Liver (tissue), 9 donors: ENCODE measurements around the gene EML1. TPM values are rescaled to one million over a fixed set of nuclear protein-coding genes. Genes with fewer than 3 reads are reported as not detected.

Experiments used
- DNase-seq: peaks from one replicate; pipeline ENCODE4 v3.0.0-alpha.2; 2017; ENCODE audit warnings: low spot score
- H3K27ac ChIP-seq, 2 donors: one replicate each; pipeline ENCODE4 v1.7.0; 2013; ENCODE audit warnings: inconsistent platforms in 2 of 2, low read length in 2 of 2, control low read depth in 1 of 2, low read depth in 1 of 2, mild to moderate bottlenecking in 1 of 2
- H3K27me3 ChIP-seq, 4 donors: one replicate each; pipeline versions ENCODE4 v1.6.1 to v1.7.0; 2013; ENCODE audit warnings: low read length in 3 of 4, inconsistent platforms in 1 of 4, mild to moderate bottlenecking in 1 of 4, moderate library complexity in 1 of 4; ENCODE audit not compliant: control insufficient read depth in 4 of 4, insufficient read depth in 4 of 4
- H3K36me3 ChIP-seq, 4 donors: one replicate each; pipeline versions ENCODE4 v1.6.1 to v1.7.0; 2013; ENCODE audit warnings: low read length in 3 of 4, mild to moderate bottlenecking in 3 of 4, low read depth in 1 of 4, moderate library complexity in 1 of 4; ENCODE audit not compliant: control insufficient read depth in 4 of 4, insufficient read depth in 3 of 4
- H3K4me1 ChIP-seq, 4 donors: one replicate each; pipeline versions ENCODE4 v1.6.1 to v1.7.0; 2013; ENCODE audit warnings: low read length in 3 of 4, mild to moderate bottlenecking in 3 of 4, moderate library complexity in 1 of 4; ENCODE audit not compliant: control insufficient read depth in 4 of 4, insufficient read depth in 4 of 4
- H3K4me3 ChIP-seq, 3 donors: one replicate each; pipeline versions ENCODE4 v1.6.1 to v1.7.0; 2013; ENCODE audit warnings: low read length in 3 of 3, control low read depth in 1 of 3, low read depth in 1 of 3, mild to moderate bottlenecking in 1 of 3
- H3K9ac ChIP-seq, 2 donors: one replicate each; pipeline ENCODE4 v1.7.0; 2013; ENCODE audit warnings: low read length in 2 of 2, mild to moderate bottlenecking in 2 of 2, moderate library complexity in 2 of 2, control low read depth in 1 of 2, low read depth in 1 of 2
- H3K9me3 ChIP-seq, 4 donors: one replicate each; pipeline versions ENCODE4 v1.6.1 to v1.7.0; 2013; ENCODE audit warnings: low read length in 3 of 4; ENCODE audit not compliant: control insufficient read depth in 4 of 4
- ATF3 ChIP-seq: IDR thresholded peaks from 2 replicates; pipeline ENCODE4 v1.6.1; 2016; ENCODE audit warnings: antibody characterized with exemption
- CTCF ChIP-seq: fragments of 150-350 bp; IDR thresholded peaks from 2 replicates; pipeline ENCODE4 v1.5.1; 2017; ENCODE audit warnings: improper control_type of control experiment, low read depth, low read length; ENCODE audit not compliant: missing input control
- EGR1 ChIP-seq, 2 donors: IDR thresholded peaks; 2 replicates each; pipeline ENCODE4 v1.6.1; 2016 to 2018; ENCODE audit warnings: antibody characterized with exemption in 2 of 2, low read depth in 2 of 2
- HNF4A ChIP-seq, 2 donors: conservative IDR thresholded peaks; 2 replicates each; pipeline ENCODE4 v1.6.1; 2016; ENCODE audit warnings: antibody characterized with exemption in 2 of 2, mild to moderate bottlenecking in 2 of 2
- JUND ChIP-seq, 2 donors: IDR thresholded peaks; 2 replicates each; pipeline ENCODE4 v1.6.1; 2016; ENCODE audit warnings: antibody characterized with exemption in 2 of 2
- MAX ChIP-seq: IDR thresholded peaks from 2 replicates; pipeline ENCODE4 v1.6.1; 2016; ENCODE audit warnings: antibody characterized with exemption
- NR2F2 ChIP-seq: IDR thresholded peaks from 2 replicates; pipeline ENCODE4 v1.6.1; 2016; ENCODE audit warnings: antibody characterized with exemption
- RAD21 ChIP-seq, 2 donors: IDR thresholded peaks; 2 replicates each; pipeline ENCODE4 v1.6.1; 2016; ENCODE audit warnings: antibody characterized with exemption in 2 of 2, mild to moderate bottlenecking in 2 of 2
- RXRA ChIP-seq, 2 donors: IDR thresholded peaks; 2 replicates each; pipeline ENCODE4 v1.6.1; 2017 to 2018; ENCODE audit warnings: antibody characterized with exemption in 2 of 2, mild to moderate bottlenecking in 1 of 2
- SP1 ChIP-seq: IDR thresholded peaks from 2 replicates; pipeline ENCODE4 v1.6.1; 2018; ENCODE audit warnings: antibody characterized with exemption, mild to moderate bottlenecking
- TAF1 ChIP-seq: conservative IDR thresholded peaks from 2 replicates; pipeline ENCODE4 v1.6.1; 2016; ENCODE audit warnings: antibody characterized with exemption, mild to moderate bottlenecking
- YY1 ChIP-seq: IDR thresholded peaks from 2 replicates; pipeline ENCODE4 v1.6.1; 2016; ENCODE audit warnings: antibody characterized with exemption, mild to moderate bottlenecking
- ZBTB33 ChIP-seq: IDR thresholded peaks from 2 replicates; pipeline ENCODE4 v1.6.1; 2016; ENCODE audit warnings: antibody characterized with exemption
- WGBS: extraction: QIAGEN DNeasy Blood & Tissue Kit; methylation state at CpG from one replicate; pipeline ENCODE4 v1.1.7; 2013; 5-methylcytosine and 5-hydroxymethylcytosine counted together
- polyA plus RNA-seq, 2 donors: library from polyadenylated mRNA; stranded (reverse) in 1 of 2; unstranded in 1 of 2; fragments of 200-250 nt in 1 of 2; fragments of >200 nt in 1 of 2; fragmentation: Nextera tagmentation in 1 of 2; extraction: Ambion mirVana in 1 of 2; gene quantifications; one replicate each; pipeline versions ENCODE4 v1.2.1 to v1.2.3, GENCODE V29; 2013 to 2015
- total RNA-seq, 2 donors: library from RNA; depleted of rRNA; stranded (reverse); fragments of >200 nt; gene quantifications; one replicate each; pipeline ENCODE4 v1.2.3, GENCODE V29; 2014
- donor health status: healthy.
- donor health status: healthy.
- donor health status: healthy.
- donor health status: healthy.
- donor health status: healthy.

Gene EML1
- total and polyA plus RNA-seq, 4 donors = 2.7 to 14.6 (median 4.6) TPM

- H3K4me3 ChIP-seq = no peak overlapping the region
- H3K9me3 ChIP-seq = no peaks in the 10 kb centered on the region
- H3K36me3 ChIP-seq = no peaks in the 10 kb centered on the region
- no peaks in the 10 kb centered on the region for H3K27me3 ChIP-seq
- 90% methylated on average over 13 of the region's 13 CpGs for WGBS
- TF ChIP-seq ATF3 = no peak
- H3K27ac ChIP-seq = no peak overlapping the region
- H3K9ac ChIP-seq = no peak overlapping the region
- H3K4me1 ChIP-seq = no peaks in the 10 kb centered on the region
- DNase-seq = no peak
Measured at GRCh38 chr14:99880651-99881420, 87.6 kb downstream of the EML1 start.

GRCh38 chr14:99883866-99884650 lies 90.8 kb downstream of the EML1 start:
- H3K4me1 ChIP-seq = no peaks in the 10 kb centered on the region
- TF ChIP-seq NR2F2 (no peak), SP1 (no peak), ATF3 (no peak), RXRA (IDR thresholded peaks at IDR 0.05) (no peak), CTCF (no peak), TAF1 (no peak), ZBTB33 (no peak), YY1 (no peak), JUND (IDR thresholded peaks at IDR 0.05) (no peak), RAD21 (IDR thresholded peaks at IDR 0.05) (no peak), MAX (no peak), HNF4A (conservative IDR thresholded peaks at IDR 0.05) (no peak), EGR1 (IDR thresholded peaks at IDR 0.05; ENCODE audit: low read depth in 2 of 2) (no peak)
- H3K4me3 ChIP-seq = no peak overlapping the region
- no peaks in the 10 kb centered on the region for H3K9me3 ChIP-seq
- no peaks in the 10 kb centered on the region for H3K27me3 ChIP-seq
- no peak overlapping the region for H3K27ac ChIP-seq
- H3K36me3 ChIP-seq = no peaks in the 10 kb centered on the region
- DNase-seq = no peak
- no peak overlapping the region for H3K9ac ChIP-seq
- 91% methylated on average over 9 of the region's 9 CpGs for WGBS
